HG02610 (cell line): Measurements from ENCODE around the gene CLRN3.

Source experiments
- ATAC-seq: cut with Tn5 transposase; IDR thresholded peaks from one replicate; pipeline ENCODE4 v1.9.1; 2021; ENCODE audit warnings: mild to moderate bottlenecking, moderate library complexity; ENCODE audit not compliant: unreplicated experiment

Gene CLRN3

DNA sequence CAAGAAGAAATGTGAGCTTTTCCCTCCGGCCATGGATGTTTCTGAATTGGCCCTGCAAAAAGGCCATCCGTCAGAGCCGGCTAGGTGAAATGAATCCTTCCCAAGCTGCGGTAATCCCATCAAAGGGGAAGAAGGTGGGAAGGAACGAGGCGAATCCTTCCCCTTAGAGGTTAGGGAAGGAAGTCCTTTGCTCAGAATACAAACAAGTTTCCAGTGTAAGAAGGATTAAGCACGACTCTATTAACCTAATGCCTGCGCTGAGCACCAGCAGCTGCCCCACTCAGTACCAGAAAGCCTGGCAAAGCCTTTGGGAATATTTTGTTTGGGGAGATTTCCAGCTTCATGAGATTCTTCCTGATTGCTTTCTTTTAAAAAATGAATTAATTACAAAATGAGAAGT, 42.8 kb downstream of the CLRN3 start:
- no peak for ATAC-seq

- ATAC-seq, result no peak
Observed at GRCh38 chr10:127849224-127849623, 43.5 kb downstream of the CLRN3 start.

- ATAC-seq, result no peak
Observed at GRCh38 chr10:127848226-127848625, 44.5 kb downstream of the CLRN3 start.

- no peak for ATAC-seq
Observed at GRCh38 chr10:127845756-127846155, 47.0 kb downstream of the CLRN3 start.

GRCh38 chr10:127840884-127841283, 51.9 kb downstream of the CLRN3 start:
- ATAC-seq, result no peak

DNA sequence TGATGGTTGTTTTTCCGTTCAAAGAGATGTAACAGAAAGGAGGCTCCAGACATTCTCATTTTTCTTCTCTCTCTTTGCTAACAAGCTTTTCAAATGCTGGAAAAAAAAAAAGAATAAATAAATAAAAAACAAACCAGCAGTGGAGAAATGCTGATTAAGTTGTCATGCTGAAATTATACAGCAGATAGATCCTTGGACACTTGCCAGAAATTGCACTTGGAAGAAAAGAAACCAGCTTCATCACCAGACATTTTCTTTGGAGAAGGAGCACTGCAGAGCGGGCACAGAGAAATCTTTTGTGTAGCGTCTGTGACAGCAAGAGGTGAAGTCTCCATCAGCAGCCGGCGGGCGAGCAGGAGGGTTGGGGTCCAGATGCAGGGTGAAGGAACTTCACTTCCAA, 55.8 kb downstream of the CLRN3 start:
- ATAC-seq, result no peak

GRCh38 chr10:127836176-127836575, 56.6 kb downstream of the CLRN3 start:
- ATAC-seq, result no peak

- no peak for ATAC-seq
Observed at GRCh38 chr10:127834791-127835190, 58.0 kb downstream of the CLRN3 start.

- no peak for ATAC-seq
Observed at GRCh38 chr10:127834221-127834620, 58.5 kb downstream of the CLRN3 start.

DNA sequence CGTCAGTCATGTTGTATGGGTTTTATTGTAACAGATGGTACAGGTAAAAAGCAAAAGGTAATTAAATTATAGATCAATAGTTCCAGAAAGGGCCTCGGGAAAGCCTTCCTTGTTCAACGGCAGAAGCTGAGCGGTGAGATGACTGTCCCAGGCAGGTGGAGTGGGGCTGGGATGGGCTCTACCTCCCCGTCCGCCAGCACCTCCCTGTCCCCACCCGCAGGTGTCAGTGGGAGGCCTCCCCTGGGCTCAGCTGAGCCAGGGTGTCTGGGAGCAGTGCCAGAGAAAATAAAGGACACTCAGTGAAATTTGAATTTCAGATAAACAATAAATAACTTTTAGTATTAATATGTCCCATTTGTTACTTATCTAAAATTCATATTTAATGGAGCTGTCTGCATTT, 58.9 kb downstream of the CLRN3 start:
- ATAC-seq, result no peak

GRCh38 chr10:127832501-127832900, 60.2 kb downstream of the CLRN3 start:
- ATAC-seq, result no peak

DNA sequence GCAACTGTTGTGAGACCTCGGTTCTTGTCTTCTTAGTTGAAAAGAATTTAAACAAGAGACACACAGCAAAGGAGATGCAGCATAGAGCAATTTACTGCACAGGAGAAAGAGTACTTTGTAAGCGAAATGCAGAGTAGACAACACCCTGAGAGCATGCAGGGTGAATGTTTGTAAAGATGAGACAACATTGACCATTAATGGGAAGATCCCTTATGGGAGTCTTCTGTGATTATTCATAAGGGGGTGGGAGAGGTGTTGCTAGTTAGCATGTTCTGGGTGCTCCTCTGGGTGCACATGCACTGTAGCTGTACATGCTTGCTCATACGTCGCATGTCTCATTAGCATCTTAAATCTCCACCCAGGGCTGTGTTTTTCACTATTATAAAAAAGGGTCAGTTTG, 62.3 kb downstream of the CLRN3 start:
- no peak for ATAC-seq
